Epithelial cell of proximal tubule (primary cell): Measurements from ENCODE around the gene GADD45B. TPM values are rescaled to one million over a fixed set of nuclear protein-coding genes. Genes with fewer than 3 reads are reported as not detected.

Experiments used
- DNase-seq: peaks from one replicate; pipeline ENCODE4 v3.0.0-alpha.2; 2011; ENCODE audit warnings: low read depth
- H3K4me3 ChIP-seq: 2 replicates; pipeline ENCODE4 v1.5.1; 2011; ENCODE audit warnings: low read depth, mild to moderate bottlenecking, low read length
- total RNA-seq: library from RNA; depleted of rRNA; stranded (reverse); fragments of >200 nt; gene quantifications from 2 replicates; pipeline ENCODE4 v1.2.3, GENCODE V29; 2015
- TF ChIP-seq, protein P1 (sequence below): conservative IDR thresholded peaks from 2 replicates; pipeline ENCODE4 v1.5.1; 2012; ENCODE audit warnings: low read depth, mild to moderate bottlenecking, low read length

Gene GADD45B
- total RNA-seq, 1 donor from 2014 or later: 29.2 TPM

DNA sequence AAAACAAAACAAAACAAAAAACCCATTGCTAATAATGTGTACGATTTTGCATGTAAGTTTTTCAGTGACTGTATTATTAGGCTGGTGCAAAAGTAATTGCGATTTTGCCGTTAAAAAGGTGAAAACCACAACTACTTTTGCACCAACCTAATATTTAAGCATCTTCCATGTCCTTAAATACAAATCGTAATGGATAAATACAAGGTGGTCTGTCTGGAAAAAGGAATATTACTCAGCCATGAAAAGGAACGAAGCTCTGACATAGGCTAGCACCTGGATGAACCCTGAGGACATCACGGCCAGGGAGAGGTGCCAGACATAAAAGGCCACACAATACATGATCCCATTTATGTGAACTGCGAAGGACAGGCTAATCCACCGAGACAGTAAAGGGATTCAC, 33.2 kb downstream of the GADD45B start:
- DNase-seq: no peak
- H3K4me3 ChIP-seq: no peak overlapping the region
- TF ChIP-seq, protein P1, sequence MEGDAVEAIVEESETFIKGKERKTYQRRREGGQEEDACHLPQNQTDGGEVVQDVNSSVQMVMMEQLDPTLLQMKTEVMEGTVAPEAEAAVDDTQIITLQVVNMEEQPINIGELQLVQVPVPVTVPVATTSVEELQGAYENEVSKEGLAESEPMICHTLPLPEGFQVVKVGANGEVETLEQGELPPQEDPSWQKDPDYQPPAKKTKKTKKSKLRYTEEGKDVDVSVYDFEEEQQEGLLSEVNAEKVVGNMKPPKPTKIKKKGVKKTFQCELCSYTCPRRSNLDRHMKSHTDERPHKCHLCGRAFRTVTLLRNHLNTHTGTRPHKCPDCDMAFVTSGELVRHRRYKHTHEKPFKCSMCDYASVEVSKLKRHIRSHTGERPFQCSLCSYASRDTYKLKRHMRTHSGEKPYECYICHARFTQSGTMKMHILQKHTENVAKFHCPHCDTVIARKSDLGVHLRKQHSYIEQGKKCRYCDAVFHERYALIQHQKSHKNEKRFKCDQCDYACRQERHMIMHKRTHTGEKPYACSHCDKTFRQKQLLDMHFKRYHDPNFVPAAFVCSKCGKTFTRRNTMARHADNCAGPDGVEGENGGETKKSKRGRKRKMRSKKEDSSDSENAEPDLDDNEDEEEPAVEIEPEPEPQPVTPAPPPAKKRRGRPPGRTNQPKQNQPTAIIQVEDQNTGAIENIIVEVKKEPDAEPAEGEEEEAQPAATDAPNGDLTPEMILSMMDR: no peak

GRCh38 chr19:2511570-2511969, 35.6 kb downstream of the GADD45B start:
- TF ChIP-seq, protein P1: no peak
- DNase-seq: no peak
- no peak overlapping the region for H3K4me3 ChIP-seq

GRCh38 chr19:2511991-2512390, 36.1 kb downstream of the GADD45B start:
- no peak for DNase-seq
- H3K4me3 ChIP-seq: no peak overlapping the region
- TF ChIP-seq, protein P1: no peak

DNA sequence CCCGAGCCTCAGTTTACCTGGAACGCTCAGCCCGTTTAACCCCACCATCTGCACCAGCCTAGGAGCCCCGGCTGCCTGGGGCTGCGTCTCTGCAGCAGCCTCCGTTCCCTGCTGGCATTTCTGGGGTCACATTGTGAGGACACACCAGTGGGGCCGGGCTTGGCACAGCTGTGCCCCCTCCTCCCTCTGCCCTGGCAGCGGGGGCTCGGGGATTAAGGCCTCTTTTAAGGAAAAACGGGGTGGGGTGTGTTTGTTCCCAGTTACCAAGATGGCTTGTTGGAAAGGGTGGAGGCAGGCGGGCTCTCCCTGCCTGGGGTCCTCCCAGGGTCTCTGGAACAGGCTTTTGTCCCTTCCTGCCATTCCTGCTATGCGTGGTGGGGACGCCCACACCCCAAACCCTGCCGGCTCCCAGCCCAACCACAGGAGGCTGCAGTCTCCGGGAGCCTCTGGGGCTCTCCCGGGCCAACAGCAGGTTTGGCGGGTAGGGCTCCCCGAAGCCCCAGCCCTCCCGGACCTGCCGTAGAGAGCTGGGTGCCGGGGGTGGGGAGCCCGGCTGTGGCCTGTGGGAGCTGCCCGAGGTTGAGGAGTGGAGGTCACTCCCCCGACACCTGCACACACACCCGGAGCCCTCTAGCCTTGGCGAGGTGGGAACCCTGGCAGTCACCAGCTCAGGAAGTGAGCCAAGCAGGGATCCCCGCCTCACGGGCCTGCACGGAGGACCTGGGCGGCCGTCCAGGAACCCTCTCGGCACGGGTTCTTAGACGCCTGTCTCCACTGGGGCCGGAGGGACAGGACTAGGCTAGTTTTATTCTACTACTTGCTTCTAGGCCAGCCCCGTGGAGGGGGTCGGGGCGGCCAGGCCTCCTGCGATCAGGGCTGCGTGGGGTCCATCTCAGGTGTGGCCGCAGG, 36.9 kb downstream of the GADD45B start:
- H3K4me3 ChIP-seq: no peak overlapping the region

DNA sequence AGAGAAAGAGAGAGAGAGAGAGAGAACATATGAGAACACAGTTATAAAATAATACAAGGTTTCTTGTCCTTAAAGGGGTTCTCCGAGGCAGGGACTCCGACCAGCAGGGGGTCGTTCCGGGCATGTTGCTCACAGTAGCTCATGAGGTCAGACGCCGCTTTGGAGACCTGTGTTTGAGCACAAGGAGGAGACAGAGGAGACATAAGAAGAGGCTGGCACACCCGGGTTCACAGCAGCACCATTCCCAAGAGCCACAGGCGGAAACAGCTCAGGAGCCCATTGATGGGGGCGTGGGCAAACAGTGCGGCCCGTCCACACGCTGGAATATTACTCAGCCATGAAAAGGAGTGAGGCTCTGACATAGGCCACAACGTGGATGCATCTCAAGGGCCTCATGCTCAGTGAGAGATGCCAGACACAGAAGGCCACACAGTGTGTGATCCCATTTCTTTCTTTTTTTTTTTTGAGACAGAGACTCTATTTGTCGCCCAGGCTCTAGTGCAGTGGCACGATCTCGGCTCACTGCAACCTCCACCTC, 39.1 kb downstream of the GADD45B start:
- no peak for DNase-seq
- TF ChIP-seq, protein P1: no peak
- no peak overlapping the region for H3K4me3 ChIP-seq

More for the DNA sequence above, 36.9 kb downstream of the GADD45B start:
- TF ChIP-seq, protein P1: no peak
- no peak for DNase-seq

DNA sequence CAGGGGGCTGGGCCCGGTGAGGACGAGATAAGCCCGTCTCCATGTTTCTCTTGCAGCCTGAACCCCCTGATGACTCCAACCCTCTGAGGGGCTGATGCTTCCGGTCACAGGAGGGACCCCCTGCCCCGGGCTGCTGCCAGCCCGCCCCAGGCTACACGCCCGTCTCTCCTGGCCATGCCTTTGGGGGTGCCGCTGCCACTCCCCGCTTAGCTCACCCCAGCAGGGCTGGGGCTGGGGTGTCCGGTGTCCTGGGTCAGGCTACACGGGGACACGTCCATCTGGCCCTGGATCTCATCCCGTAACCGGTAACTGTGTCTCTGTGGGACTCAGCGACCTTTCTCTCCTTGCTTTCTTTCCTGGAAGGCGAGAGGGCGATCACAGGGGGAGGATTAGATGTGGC, 40.8 kb downstream of the GADD45B start:
- H3K4me3 ChIP-seq: no peak overlapping the region
- TF ChIP-seq, protein P1: no peak
- DNase-seq: no peak
